Right kidney (tissue), 1 donor: Measurements from ENCODE around the gene CEP85L.

Experiments
- DNase-seq: peaks from one replicate; pipeline ENCODE4 v3.0.0-alpha.2; 2016

The CEP85L gene

GRCh38 chr6:118579786-118580185 lies 71.6 kb downstream of the CEP85L start:
- no peak for DNase-seq

- DNase-seq, result no peak
These were observed 72.8 kb downstream of the CEP85L start for GRCh38 chr6:118578617-118579016.

GRCh38 chr6:118577972-118578371 lies 73.4 kb downstream of the CEP85L start:
- DNase-seq, result no peak

- DNase-seq, result no peak
These were observed 77.1 kb downstream of the CEP85L start for GRCh38 chr6:118574051-118574865.

GRCh38 chr6:118571121-118571520 lies 80.3 kb downstream of the CEP85L start:
- DNase-seq, result no peak

GRCh38 chr6:118569498-118569897 lies 81.9 kb downstream of the CEP85L start:
- no peak for DNase-seq

GRCh38 chr6:118567974-118568373 lies 83.4 kb downstream of the CEP85L start:
- DNase-seq, result no peak

- no peak for DNase-seq
These were observed 86.0 kb downstream of the CEP85L start for GRCh38 chr6:118565311-118565960.

GRCh38 chr6:118562959-118563358 lies 88.4 kb downstream of the CEP85L start:
- DNase-seq, result no peak

- no peak for DNase-seq
These were observed 89.1 kb downstream of the CEP85L start for GRCh38 chr6:118562248-118562647.

- no peak for DNase-seq
These were observed 91.7 kb downstream of the CEP85L start for GRCh38 chr6:118559659-118560058.

GRCh38 chr6:118558464-118559217 lies 92.8 kb downstream of the CEP85L start:
- DNase-seq, result no peak

GRCh38 chr6:118554698-118555097 lies 96.7 kb downstream of the CEP85L start:
- DNase-seq, result no peak

GRCh38 chr6:118553132-118553531 lies 98.3 kb downstream of the CEP85L start:
- no peak for DNase-seq

GRCh38 chr6:118551063-118552053 lies 100.0 kb downstream of the CEP85L start:
- DNase-seq, result peak; percentile 12

- no peak for DNase-seq
These were observed 102.8 kb downstream of the CEP85L start for GRCh38 chr6:118548613-118549012.

- no peak for DNase-seq
These were observed 103.3 kb downstream of the CEP85L start, which contains the start of gene PLN for GRCh38 chr6:118548136-118548535. TSS of gene PLN (plus strand) at chr6:118548296. CDS start at chr6:118558922, 10,626 bp downstream.

GRCh38 chr6:118546880-118547218 lies 104.5 kb downstream of the CEP85L start:
- no peak for DNase-seq

- DNase-seq, result no peak
These were observed 105.1 kb downstream of the CEP85L start for GRCh38 chr6:118546164-118546879.

GRCh38 chr6:118544105-118544504 lies 107.3 kb downstream of the CEP85L start:
- no peak for DNase-seq
